Esophagus muscularis mucosa (tissue), 4 donors: ENCODE data around the gene SMAP1. TPM values are rescaled to one million over a fixed set of nuclear protein-coding genes. Genes with fewer than 3 reads are reported as not detected.

Experiments
- DNase-seq: peaks from one replicate; pipeline ENCODE4 v3.0.0-alpha.2; 2017; ENCODE audit errors: extremely low spot score
- H3K27ac ChIP-seq, 4 donors: fragments of 200-600 bp; sonication (generic); replicated peaks in 1 of 4; 1 replicate in 3 of 4; 2 replicates in 1 of 4; pipeline ENCODE4 v1.5.1; 2016 to 2019; ENCODE audit warnings: mild to moderate bottlenecking in 1 of 4
- H3K27me3 ChIP-seq, 4 donors: fragments of 200-600 bp; sonication (generic); one replicate each; pipeline versions ENCODE4 v1.5.1 to v1.6.0; 2016 to 2019
- H3K36me3 ChIP-seq, 4 donors: fragments of 200-600 bp; sonication (generic); one replicate each; pipeline ENCODE4 v1.5.1; 2016 to 2019
- H3K4me1 ChIP-seq, 4 donors: fragments of 200-600 bp; sonication (generic); one replicate each; pipeline ENCODE4 v1.5.1; 2016 to 2019
- H3K4me3 ChIP-seq, 4 donors: fragments of 200-600 bp; sonication (generic); 1 replicate in 2 of 4; 2 replicates in 2 of 4; pipeline ENCODE4 v1.5.1; 2016 to 2019; ENCODE audit warnings: mild to moderate bottlenecking in 4 of 4, moderate library complexity in 1 of 4
- H3K9me3 ChIP-seq, 4 donors: fragments of 200-600 bp; sonication (generic); 1 replicate in 3 of 4; 2 replicates in 1 of 4; pipeline ENCODE4 v1.5.1; 2016 to 2019
- CTCF ChIP-seq, 3 experiments: fragments of 200-600 bp in 2 of 3; fragments of 450-650 bp in 1 of 3; sonication (generic) in 2 of 3; IDR thresholded peaks; one replicate each; pipeline ENCODE4 v1.5.1; 2017 to 2019; ENCODE audit warnings: antibody characterized with exemption in 3 of 3, mild to moderate bottlenecking in 2 of 3, moderate library complexity in 1 of 3
- EP300 ChIP-seq: sonication (generic); formaldehyde crosslinking; IDR thresholded peaks from one replicate; pipeline ENCODE4 v1.6.1; 2017; ENCODE audit warnings: antibody characterized with exemption
- POLR2A ChIP-seq: fragments of 450-650 bp; IDR thresholded peaks from one replicate; pipeline ENCODE4 v1.6.1; 2017; ENCODE audit warnings: antibody characterized with exemption, moderate library complexity, mild to moderate bottlenecking, low read depth
- POLR2AphosphoS5 ChIP-seq, 2 donors: sonication (generic); formaldehyde crosslinking; IDR thresholded peaks; one replicate each; pipeline ENCODE4 v1.6.1; 2017; ENCODE audit warnings: antibody characterized with exemption in 2 of 2
- WGBS: methylation state at CpG from one replicate; pipeline ENCODE4 v1.1.5; 2018; 5-methylcytosine and 5-hydroxymethylcytosine counted together
- intact Hi-C: fragments of 100-400 bp; cut with DNase I; formaldehyde crosslinking; loops from one replicate; pipeline ENCODE4 v1.15.1; 2023
- total RNA-seq, 4 donors: library from RNA; depleted of rRNA; stranded (reverse); fragments of >200 nt; gene quantifications; one replicate each; pipeline versions ENCODE4 v1.1.0 to v1.2.1, GENCODE V29; 2016

Gene SMAP1
- total RNA-seq, 4 donors from 2014 or later, result 23.7 to 33.1 (median 29.5) TPM

DNA sequence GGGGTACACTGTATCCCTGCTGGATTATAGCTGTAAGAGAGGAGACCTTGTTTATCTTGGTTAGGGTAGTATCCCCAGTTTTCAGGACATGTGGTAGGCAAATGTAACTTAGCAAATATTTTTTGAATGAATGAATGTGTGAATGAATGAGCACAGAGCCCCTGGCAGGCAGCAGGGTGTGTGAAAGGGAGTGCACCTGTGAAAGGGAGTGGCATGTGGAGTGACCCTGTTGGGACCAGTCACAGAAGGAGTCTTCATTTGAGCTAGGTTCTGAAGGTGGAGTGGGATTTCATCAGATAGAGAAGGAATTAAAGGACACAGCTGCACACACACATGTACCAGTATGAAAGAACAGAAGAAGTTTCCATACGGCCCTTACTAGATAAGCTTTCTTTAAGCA is 4.9 kb downstream of the SMAP1 start:
- intact Hi-C loops, result no loop called here
- H3K4me1 ChIP-seq, result peaks cover 13 to 22% (median 17%) of the 10 kb centered on the region in 4 donors
- 73% methylated on average over 1 of the region's 1 CpG for WGBS
- H3K36me3 ChIP-seq, result no peaks in the 10 kb centered on the region
- no peak for DNase-seq
- no peak overlapping the region for H3K4me3 ChIP-seq
- TF ChIP-seq POLR2A (no peak), POLR2AphosphoS5 (IDR thresholded peaks at IDR 0.05) (no peak), CTCF (IDR thresholded peaks at IDR 0.05) (no peak), EP300 (no peak)
- no peak overlapping the region for H3K27ac ChIP-seq
- no peaks in the 10 kb centered on the region for H3K27me3 ChIP-seq
- no peaks in the 10 kb centered on the region for H3K9me3 ChIP-seq

- intact Hi-C loops, result no loop called here
- no peak for TF ChIP-seq EP300
Measured at GRCh38 chr6:70673054-70673453, 5.4 kb downstream of the SMAP1 start.

DNA sequence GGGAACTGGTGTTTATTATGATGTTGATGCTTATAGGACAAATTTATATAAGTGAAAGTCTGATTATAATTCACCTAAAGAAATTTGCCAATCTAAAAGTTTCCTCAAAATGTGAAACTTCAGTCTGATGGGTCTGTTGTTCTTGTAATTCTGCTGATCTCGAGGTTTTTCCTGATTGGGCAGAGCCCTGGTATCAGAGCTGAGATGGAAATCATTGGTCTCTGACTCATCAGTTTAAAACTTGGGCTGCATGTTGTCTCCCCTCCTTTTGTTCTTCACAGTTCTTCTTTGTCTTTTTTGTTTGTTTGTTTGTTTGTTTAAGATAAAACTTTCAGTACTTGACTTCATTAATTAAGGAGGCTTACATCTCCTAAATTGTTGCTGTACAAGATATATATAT is 5.9 kb downstream of the SMAP1 start:
- TF ChIP-seq POLR2AphosphoS5 (IDR thresholded peaks at IDR 0.05) (no peak), EP300 (no peak), CTCF (IDR thresholded peaks at IDR 0.05) (no peak), POLR2A (no peak)
- no peak for DNase-seq
- 75% methylated on average over 1 of the region's 1 CpG for WGBS
- intact Hi-C loops, result no loop called here
- H3K4me1 ChIP-seq, result peaks cover 11 to 22% (median 14%) of the 10 kb centered on the region in 4 donors
- no peak overlapping the region for H3K27ac ChIP-seq
- no peak overlapping the region for H3K4me3 ChIP-seq
- H3K9me3 ChIP-seq, result no peaks in the 10 kb centered on the region
- H3K36me3 ChIP-seq, result no peaks in the 10 kb centered on the region
- no peaks in the 10 kb centered on the region for H3K27me3 ChIP-seq

More at GRCh38 chr6:70673054-70673453, 5.4 kb downstream of the SMAP1 start:
- H3K4me1 ChIP-seq, result peaks cover 13 to 22% (median 17%) of the 10 kb centered on the region in 4 donors
- no peaks in the 10 kb centered on the region for H3K9me3 ChIP-seq
- no peak overlapping the region for H3K27ac ChIP-seq
- no peaks in the 10 kb centered on the region for H3K27me3 ChIP-seq
- 58% methylated on average over 2 of the region's 2 CpGs for WGBS
- DNase-seq, result no peak
- H3K4me3 ChIP-seq, result no peak overlapping the region
- no peaks in the 10 kb centered on the region for H3K36me3 ChIP-seq

DNA sequence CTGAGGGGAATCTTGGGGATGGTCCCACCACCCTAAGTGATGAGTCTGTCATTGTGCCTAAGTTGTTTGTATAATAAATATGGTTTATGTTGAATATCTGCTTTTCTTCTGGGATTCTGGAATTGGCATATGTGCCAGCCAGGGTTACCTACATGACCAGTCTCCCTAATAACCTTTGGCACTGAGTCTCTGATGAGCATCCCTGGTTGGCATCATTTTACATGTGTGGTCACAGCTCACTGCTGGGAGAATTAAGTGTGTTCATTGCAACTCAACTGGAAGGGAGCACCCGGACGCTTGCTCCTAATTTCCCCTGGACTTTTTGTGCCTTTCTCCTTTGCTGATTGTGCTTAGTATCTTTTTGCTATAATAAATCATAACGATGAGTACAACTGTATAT is 8.1 kb downstream of the SMAP1 start:
- no peak for TF ChIP-seq CTCF (IDR thresholded peaks at IDR 0.05)
- Histone ChIP-seq H3K36me3 (no peaks in the 10 kb centered on the region), H3K4me3 (no peak overlapping the region), H3K4me1 (peaks cover 0 to 12% (median 0%) of the 10 kb centered on the region in 4 donors), H3K27me3 (no peaks in the 10 kb centered on the region), H3K27ac (no peak overlapping the region), H3K9me3 (no peaks in the 10 kb centered on the region)
- no peak for DNase-seq
- WGBS, result 95% methylated on average over 3 of the region's 3 CpGs
- intact Hi-C loops, result no loop called here

DNA sequence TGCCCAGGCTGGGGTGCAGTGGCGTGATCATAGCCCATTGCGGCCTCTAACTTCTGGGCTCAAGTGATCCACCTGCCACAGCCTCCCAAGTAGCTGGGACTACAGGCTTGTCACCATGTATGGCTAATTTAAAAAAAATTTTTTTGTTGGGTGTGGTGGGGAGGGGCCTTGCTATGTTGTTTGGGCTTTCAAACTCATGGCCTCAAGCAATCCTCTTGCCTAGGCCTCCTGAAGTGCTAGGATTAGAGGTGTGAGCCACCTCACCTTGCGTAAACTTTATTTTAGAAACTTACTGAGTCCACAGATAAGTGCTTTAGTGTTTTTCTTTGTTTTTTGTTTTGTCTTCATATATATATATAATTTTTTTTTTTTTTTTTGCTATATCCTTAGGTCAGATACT is 9.1 kb downstream of the SMAP1 start:
- Histone ChIP-seq H3K4me3 (no peak overlapping the region), H3K36me3 (no peaks in the 10 kb centered on the region), H3K27ac (no peak overlapping the region), H3K9me3 (no peaks in the 10 kb centered on the region), H3K4me1 (peaks cover 0 to 12% (median 0%) of the 10 kb centered on the region in 4 donors), H3K27me3 (no peaks in the 10 kb centered on the region)
- WGBS, result 98% methylated on average over 3 of the region's 3 CpGs
- intact Hi-C loops, result no loop called here
- TF ChIP-seq EP300 (no peak), POLR2A (no peak), CTCF (IDR thresholded peaks at IDR 0.05) (no peak), POLR2AphosphoS5 (IDR thresholded peaks at IDR 0.05) (no peak)
- DNase-seq, result no peak
